NOMO-1 treated with DMSO at 0.1 percent for 48 hours (cell line): ENCODE data around the gene TNC.

Source experiments
- DNase-seq: peaks from one replicate; lab custom pipeline; 2025; ENCODE audit not compliant: unreplicated experiment; lab: John Stamatoyannopoulos, UW

TNC gene

GRCh38 chr9:115104908-115105307, 13.0 kb downstream of the TNC start:
- DNase-seq: no peak

GRCh38 chr9:115103746-115104477, 14.0 kb downstream of the TNC start:
- no peak for DNase-seq

- DNase-seq: no peak
These were observed 18.1 kb downstream of the TNC start for GRCh38 chr9:115099901-115100300.

- no peak for DNase-seq
These were observed 19.6 kb downstream of the TNC start for GRCh38 chr9:115098226-115098965.

- no peak for DNase-seq
These were observed 24.4 kb downstream of the TNC start for GRCh38 chr9:115093520-115093919.

GRCh38 chr9:115090486-115090885, 27.5 kb downstream of the TNC start:
- DNase-seq: no peak

GRCh38 chr9:115088860-115089259, 29.1 kb downstream of the TNC start:
- DNase-seq: no peak

- no peak for DNase-seq
These were observed 31.1 kb downstream of the TNC start for GRCh38 chr9:115086886-115087285.

- DNase-seq: no peak
These were observed 31.5 kb downstream of the TNC start for GRCh38 chr9:115086461-115086860.

GRCh38 chr9:115085773-115086377, 32.1 kb downstream of the TNC start:
- DNase-seq: no peak

GRCh38 chr9:115084709-115085108, 33.2 kb downstream of the TNC start:
- no peak for DNase-seq

- DNase-seq: no peak
These were observed 33.8 kb downstream of the TNC start for GRCh38 chr9:115084157-115084556.

GRCh38 chr9:115080242-115080641, 37.7 kb downstream of the TNC start:
- no peak for DNase-seq

GRCh38 chr9:115079156-115079555, 38.8 kb downstream of the TNC start:
- no peak for DNase-seq

- no peak for DNase-seq
These were observed 44.5 kb downstream of the TNC start for GRCh38 chr9:115073456-115073855.

GRCh38 chr9:115071176-115071575, 46.8 kb downstream of the TNC start:
- no peak for DNase-seq

- no peak for DNase-seq
These were observed 48.2 kb downstream of the TNC start for GRCh38 chr9:115069771-115070170.

GRCh38 chr9:115069302-115069701, 48.7 kb downstream of the TNC start:
- DNase-seq: no peak

GRCh38 chr9:115068031-115068430, 49.9 kb downstream of the TNC start:
- no peak for DNase-seq

- no peak for DNase-seq
These were observed 54.7 kb downstream of the TNC start for GRCh38 chr9:115063058-115063845.

- DNase-seq: peak; percentile 4
These were observed 59.2 kb downstream of the TNC start for GRCh38 chr9:115058684-115059315.
